A549 (cell line): ENCODE results near the gene ZEB1. TPM values are rescaled to one million over a fixed set of nuclear protein-coding genes. Genes with fewer than 3 reads are reported as not detected.

ENCODE experiments used
- ATAC-seq, 2 experiments: fragments of 200-7000 bp in 1 of 2; fragments of >200 bp in 1 of 2; cut with Nextera tagmentation in 1 of 2; cut with Tn5 transposase in 1 of 2; 3 replicates each; pipeline versions ENCODE4 v1.8.0 to v1.9.1; 2018 to 2020; ENCODE audit warnings: mild to moderate bottlenecking in 1 of 2, moderate library complexity in 1 of 2
- CTCF ChIA-PET: fragments of 300-600 bp; sonication (Branson Sonifier 250); formaldehyde crosslinking; extraction: SDS; loops from one replicate; lab custom pipeline; 2021; ENCODE audit warnings: antibody characterized with exemption, inconsistent platforms; lab: Yijun Ruan, JAX
- POLR2A ChIA-PET: fragments of 350-600 bp; formaldehyde crosslinking; extraction: SDS; loops from one replicate; lab custom pipeline; 2021; ENCODE audit warnings: antibody characterized with exemption, inconsistent platforms; lab: Yijun Ruan, JAX
- DNase-seq, 2 experiments: peaks; one replicate each; pipeline versions ENCODE4 v3.0.0 to v3.0.0-alpha.2; 2011 to 2016; ENCODE audit warnings: low read depth in 1 of 2, low spot score in 1 of 2
- FAIRE-seq: peaks from 2 replicates; lab custom pipeline; 2011; peaks lifted over from hg19 to GRCh38; lab: Jason Lieb, UNC
- H3K27ac ChIP-seq, 2 experiments: fragments of >200 bp; sonication (Bioruptor Twin); formaldehyde crosslinking; 3 replicates each; pipeline ENCODE4 v1.5.1; 2016 to 2017
- H3K4me1 ChIP-seq: fragments of >200 bp; sonication (Bioruptor Twin); formaldehyde crosslinking; 3 replicates; pipeline ENCODE4 v1.6.1; 2016
- H3K4me2 ChIP-seq: fragments of >200 bp; sonication (Bioruptor Twin); formaldehyde crosslinking; 3 replicates; pipeline ENCODE4 v1.6.1; 2016
- H3K4me3 ChIP-seq: fragments of >200 bp; sonication (Bioruptor Twin); formaldehyde crosslinking; 3 replicates; pipeline ENCODE4 v1.5.1; 2016
- H3K9me3 ChIP-seq: fragments of >200 bp; sonication (Bioruptor Twin); formaldehyde crosslinking; 3 replicates; pipeline ENCODE4 v1.6.1; 2016
- ATOH8 ChIP-seq: fragments of 250-450 bp; sonication (Bioruptor Pico); IDR thresholded peaks from 2 replicates; pipeline ENCODE4 v1.5.0; 2020; ENCODE audit warnings: low read depth, mild to moderate bottlenecking, moderate library complexity
- BHLHE40 ChIP-seq: IDR thresholded peaks from 2 replicates; pipeline ENCODE4 v1.6.1; 2012; ENCODE audit warnings: low read depth, low read length, inconsistent platforms
- CTCF ChIP-seq: fragments of >200 bp; sonication (Bioruptor Twin); formaldehyde crosslinking; IDR thresholded peaks from 3 replicates; pipeline ENCODE4 v1.5.1; 2016
- EP300 ChIP-seq, 2 experiments: fragments of >200 bp; sonication (Bioruptor Twin); formaldehyde crosslinking; IDR thresholded peaks; 2 replicates in 1 of 2; 3 replicates in 1 of 2; pipeline ENCODE4 v1.6.1; 2016 to 2017
- HOXA7 ChIP-seq: fragments of 250-450 bp; sonication (Bioruptor Pico); IDR thresholded peaks from 2 replicates; pipeline ENCODE4 v1.5.0; 2020; ENCODE audit warnings: mild to moderate bottlenecking, moderate library complexity
- HOXB13 ChIP-seq: fragments of 250-450 bp; sonication (Bioruptor Pico); IDR thresholded peaks from 2 replicates; pipeline ENCODE4 v1.5.0; 2020; ENCODE audit warnings: low read depth, mild to moderate bottlenecking, moderate library complexity
- MAFK ChIP-seq: fragments of 450-650 bp; IDR thresholded peaks from 2 replicates; pipeline ENCODE4 v1.6.1; 2014; ENCODE audit not compliant: partially characterized antibody
- MAX ChIP-seq: IDR thresholded peaks from 2 replicates; pipeline ENCODE4 v1.6.1; 2012
- NFE2L2 ChIP-seq: fragments of 150-350 bp; conservative IDR thresholded peaks from 2 replicates; pipeline ENCODE4 v1.6.1; 2014; ENCODE audit warnings: low read length
- NR3C1 ChIP-seq: fragments of >200 bp; sonication (Bioruptor Twin); formaldehyde crosslinking; IDR thresholded peaks from 3 replicates; pipeline ENCODE4 v1.6.1; 2017
- PHF8 ChIP-seq: fragments of 200-600 bp; sonication (generic); IDR thresholded peaks from 2 replicates; pipeline ENCODE4 v1.6.1; 2016; ENCODE audit warnings: low read depth, mild to moderate bottlenecking, antibody characterized with exemption, moderate library complexity, borderline replicate concordance
- POLR2AphosphoS2 ChIP-seq: conservative IDR thresholded peaks from 2 replicates; pipeline ENCODE4 v1.6.1; 2012; ENCODE audit warnings: low read length, improper control_type of control experiment, inconsistent platforms
- RARB ChIP-seq: fragments of 250-450 bp; sonication (Bioruptor Pico); IDR thresholded peaks from 2 replicates; pipeline ENCODE4 v1.8.0; 2021; ENCODE audit warnings: mild to moderate bottlenecking, moderate library complexity
- RCOR1 ChIP-seq: fragments of 150-350 bp; IDR thresholded peaks from 2 replicates; pipeline ENCODE4 v1.6.1; 2014; ENCODE audit warnings: antibody characterized with exemption, low read length, low read depth
- ZSCAN20 ChIP-seq: fragments of 250-450 bp; sonication (Bioruptor Pico); IDR thresholded peaks from 2 replicates; pipeline ENCODE4 v1.8.0; 2022; ENCODE audit warnings: mild to moderate bottlenecking, moderate library complexity
- WGBS: methylation state at CpG from one replicate; pipeline ENCODE4 v1.1.6; 2017; ENCODE audit errors: missing lambda C conversion rate; 5-methylcytosine and 5-hydroxymethylcytosine counted together
- polyA plus RNA-seq, 4 experiments: library from polyadenylated mRNA; depleted of rRNA in 3 of 4; stranded (reverse); fragments of >200 nt; fragmentation: RNase III in 1 of 4; extraction: RNeasy Plus Mini Kit Qiagen cat#74134 plus additional on column Dnase treatment in 1 of 4; gene quantifications; 2 replicates in 3 of 4; 3 replicates in 1 of 4; pipeline ENCODE4 v1.2.3, GENCODE V29; 2011 to 2017
- TF ChIP-seq, protein P1 (sequence below): IDR thresholded peaks from 2 replicates; pipeline ENCODE4 v1.6.1; 2012; ENCODE audit warnings: low read depth, borderline replicate concordance

The ZEB1 gene
- polyA plus RNA-seq, 2 of the 4 experiments (the other 2 are of a cell fraction) = 8.1 to 23.8 TPM

- no peak for FAIRE-seq
- ATAC-seq = no peak
- WGBS = 89% methylated on average over 4 of the region's 4 CpGs
- no peak for DNase-seq
- H3K4me1 ChIP-seq = no peaks in the 10 kb centered on the region
- POLR2A ChIA-PET = no interaction called here
- no peak overlapping the region for H3K4me3 ChIP-seq
- no peaks in the 10 kb centered on the region for H3K9me3 ChIP-seq
- no peak overlapping the region for H3K4me2 ChIP-seq
- TF ChIP-seq MAFK = peak; percentile 90
- no peak for TF ChIP-seq POLR2AphosphoS2
- TF ChIP-seq, all 56 proteins: peak for 1
- no peak overlapping the region for H3K27ac ChIP-seq
- CTCF ChIA-PET = no interaction called here
Measured at GRCh38 chr10:31520986-31521831, 202.2 kb downstream of the ZEB1 start.

DNA sequence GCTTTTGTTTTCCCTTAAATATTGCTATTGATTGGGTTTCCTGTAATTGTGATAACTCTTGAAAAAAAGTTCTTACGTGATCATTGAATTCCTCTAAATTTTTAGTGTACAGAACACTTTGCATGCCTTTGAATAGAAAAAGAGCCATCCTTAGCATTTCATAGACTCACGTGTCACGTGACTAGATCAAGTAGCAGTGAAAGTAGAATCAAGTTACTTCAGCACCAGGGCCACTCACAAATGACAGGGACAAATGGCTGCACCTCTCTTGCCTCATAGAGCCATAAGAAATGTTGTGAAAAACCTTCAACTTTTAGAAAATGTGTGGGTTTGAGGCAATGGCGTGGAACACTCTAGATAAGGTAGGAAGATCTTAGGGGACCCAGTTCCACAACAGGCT lies 203.8 kb downstream of the ZEB1 start:
- Histone ChIP-seq H3K4me2 (no peak overlapping the region), H3K27ac (no peak overlapping the region)
- no peak for ATAC-seq
- TF ChIP-seq MAX (no peak), NR3C1 (no peak), ZSCAN20 (CRISPR knock-in tag) (no peak), CTCF (no peak), PHF8 (no peak), NFE2L2 (no peak), RCOR1 (no peak), ATOH8 (CRISPR knock-in tag) (no peak), RARB (CRISPR knock-in tag) (no peak), EP300 (IDR thresholded peaks at IDR 0.05) (no peak), POLR2AphosphoS2 (no peak), HOXA7 (no peak), BHLHE40 (no peak)
- TF ChIP-seq, protein P1, sequence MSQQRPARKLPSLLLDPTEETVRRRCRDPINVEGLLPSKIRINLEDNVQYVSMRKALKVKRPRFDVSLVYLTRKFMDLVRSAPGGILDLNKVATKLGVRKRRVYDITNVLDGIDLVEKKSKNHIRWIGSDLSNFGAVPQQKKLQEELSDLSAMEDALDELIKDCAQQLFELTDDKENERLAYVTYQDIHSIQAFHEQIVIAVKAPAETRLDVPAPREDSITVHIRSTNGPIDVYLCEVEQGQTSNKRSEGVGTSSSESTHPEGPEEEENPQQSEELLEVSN = no peak
- TF ChIP-seq, all 56 proteins: peak for 0
- H3K9me3 ChIP-seq = no peaks in the 10 kb centered on the region
- ChIA-PET CTCF (no interaction called here), POLR2A (no interaction called here)
- H3K4me1 ChIP-seq = no peaks in the 10 kb centered on the region
- 96% methylated on average over 4 of the region's 4 CpGs for WGBS
- FAIRE-seq = no peak
- DNase-seq = no peak
- H3K4me3 ChIP-seq = no peak overlapping the region

DNA sequence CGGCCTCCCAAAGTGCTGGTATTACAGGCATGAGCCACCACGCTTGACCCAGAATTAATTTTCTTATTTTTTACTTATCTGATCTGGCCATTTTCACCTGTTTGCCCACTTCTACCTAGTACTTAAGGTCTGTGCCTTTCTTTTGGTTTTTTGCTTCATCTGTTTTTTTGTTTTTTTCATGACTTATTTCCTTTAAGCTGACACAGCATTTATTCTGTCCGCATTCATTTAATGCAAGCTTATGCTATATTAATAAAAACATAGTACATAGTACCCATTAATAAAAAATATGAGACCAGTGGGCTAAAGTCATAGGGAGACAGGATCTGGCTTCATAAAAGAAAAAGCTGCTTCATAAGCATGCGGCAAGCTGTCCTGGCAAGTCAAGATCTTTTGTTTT lies 205.4 kb downstream of the ZEB1 start:
- no peak overlapping the region for H3K4me3 ChIP-seq
- 90% methylated on average over 4 of the region's 4 CpGs for WGBS
- H3K9me3 ChIP-seq = no peaks in the 10 kb centered on the region
- no peak for ATAC-seq
- FAIRE-seq = no peak
- POLR2A ChIA-PET = no interaction called here
- H3K4me2 ChIP-seq = no peak overlapping the region
- no peak overlapping the region for H3K27ac ChIP-seq
- no peak for TF ChIP-seq HOXB13 (CRISPR knock-in tag)
- peak; percentile 91 for TF ChIP-seq MAFK
- DNase-seq = no peak
- CTCF ChIA-PET = interaction anchor here (0.9 to 1.9 kb wide), 2 partner anchors 740 to 772 kb away, joined by 3 to 5 read pairs; no protein-coding TSS in a partner anchor
- H3K4me1 ChIP-seq = no peaks in the 10 kb centered on the region
